ENCODE results near the gene PTPRN2. TPM values are rescaled to one million over a fixed set of nuclear protein-coding genes. Genes with fewer than 3 reads are reported as not detected.

Gene PTPRN2
- total and polyA plus RNA-seq, 8 donors, result 4.9 to 136 (median 46.8) TPM

DNA sequence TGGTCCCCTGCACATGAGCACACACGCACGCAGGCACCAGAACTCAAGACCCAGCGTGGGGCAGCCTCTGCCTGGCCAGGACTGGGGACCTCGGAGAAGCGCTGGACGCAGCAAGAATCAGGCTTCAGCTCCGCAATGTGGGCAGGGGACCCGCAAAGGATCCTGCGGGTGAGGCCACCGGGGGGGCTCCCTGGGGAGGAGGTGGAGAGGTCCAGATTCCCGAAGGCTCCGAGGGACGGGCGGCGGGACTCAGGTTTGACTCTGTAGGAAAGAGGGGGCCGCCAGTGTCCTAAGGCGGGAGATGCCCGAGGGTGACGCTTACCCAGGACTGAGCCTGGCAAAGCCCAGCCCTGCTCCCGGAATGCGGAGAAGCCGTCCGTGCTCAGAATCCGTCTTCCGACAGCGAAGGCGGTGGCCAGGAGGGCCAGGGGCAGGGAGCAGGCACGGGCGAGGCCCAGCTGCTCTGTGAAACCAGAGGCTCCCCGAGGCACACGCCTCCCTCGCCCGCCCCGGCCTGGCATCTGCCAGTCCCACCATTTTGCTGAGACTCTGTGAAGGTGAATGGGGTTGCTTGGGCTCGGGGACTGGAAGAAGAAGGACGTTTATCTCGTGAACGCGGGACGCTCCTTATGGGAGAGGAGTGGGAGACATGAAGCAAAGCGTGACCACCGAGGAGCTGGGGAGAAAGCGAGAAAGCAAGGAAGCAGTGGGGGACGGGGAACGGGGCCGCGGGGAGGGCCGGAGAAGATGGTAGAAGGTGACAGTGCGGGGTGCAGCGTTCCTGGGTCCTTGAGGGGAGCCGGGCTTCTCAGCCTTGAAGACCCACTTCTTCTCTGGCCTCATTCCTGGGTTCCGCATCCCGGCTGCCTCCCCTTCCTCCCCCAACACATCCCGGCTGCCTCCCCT is 489.2 kb downstream of the PTPRN2 start:
- TF ChIP-seq, protein P1, sequence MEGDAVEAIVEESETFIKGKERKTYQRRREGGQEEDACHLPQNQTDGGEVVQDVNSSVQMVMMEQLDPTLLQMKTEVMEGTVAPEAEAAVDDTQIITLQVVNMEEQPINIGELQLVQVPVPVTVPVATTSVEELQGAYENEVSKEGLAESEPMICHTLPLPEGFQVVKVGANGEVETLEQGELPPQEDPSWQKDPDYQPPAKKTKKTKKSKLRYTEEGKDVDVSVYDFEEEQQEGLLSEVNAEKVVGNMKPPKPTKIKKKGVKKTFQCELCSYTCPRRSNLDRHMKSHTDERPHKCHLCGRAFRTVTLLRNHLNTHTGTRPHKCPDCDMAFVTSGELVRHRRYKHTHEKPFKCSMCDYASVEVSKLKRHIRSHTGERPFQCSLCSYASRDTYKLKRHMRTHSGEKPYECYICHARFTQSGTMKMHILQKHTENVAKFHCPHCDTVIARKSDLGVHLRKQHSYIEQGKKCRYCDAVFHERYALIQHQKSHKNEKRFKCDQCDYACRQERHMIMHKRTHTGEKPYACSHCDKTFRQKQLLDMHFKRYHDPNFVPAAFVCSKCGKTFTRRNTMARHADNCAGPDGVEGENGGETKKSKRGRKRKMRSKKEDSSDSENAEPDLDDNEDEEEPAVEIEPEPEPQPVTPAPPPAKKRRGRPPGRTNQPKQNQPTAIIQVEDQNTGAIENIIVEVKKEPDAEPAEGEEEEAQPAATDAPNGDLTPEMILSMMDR (IDR thresholded peaks at IDR 0.05), result no peak
- TF ChIP-seq POLR2AphosphoS5 (IDR thresholded peaks at IDR 0.05) (no peak), EP300 (IDR thresholded peaks at IDR 0.05) (no peak), POLR2A (IDR thresholded peaks at IDR 0.05) (no peak)
- WGBS, 5 donors, result 93 to 95% (median 94%) methylated on average over 48 to 54 of the region's 54 CpGs
- DNase-seq, result peak in 1 of 2 donors; percentile 23

DNA sequence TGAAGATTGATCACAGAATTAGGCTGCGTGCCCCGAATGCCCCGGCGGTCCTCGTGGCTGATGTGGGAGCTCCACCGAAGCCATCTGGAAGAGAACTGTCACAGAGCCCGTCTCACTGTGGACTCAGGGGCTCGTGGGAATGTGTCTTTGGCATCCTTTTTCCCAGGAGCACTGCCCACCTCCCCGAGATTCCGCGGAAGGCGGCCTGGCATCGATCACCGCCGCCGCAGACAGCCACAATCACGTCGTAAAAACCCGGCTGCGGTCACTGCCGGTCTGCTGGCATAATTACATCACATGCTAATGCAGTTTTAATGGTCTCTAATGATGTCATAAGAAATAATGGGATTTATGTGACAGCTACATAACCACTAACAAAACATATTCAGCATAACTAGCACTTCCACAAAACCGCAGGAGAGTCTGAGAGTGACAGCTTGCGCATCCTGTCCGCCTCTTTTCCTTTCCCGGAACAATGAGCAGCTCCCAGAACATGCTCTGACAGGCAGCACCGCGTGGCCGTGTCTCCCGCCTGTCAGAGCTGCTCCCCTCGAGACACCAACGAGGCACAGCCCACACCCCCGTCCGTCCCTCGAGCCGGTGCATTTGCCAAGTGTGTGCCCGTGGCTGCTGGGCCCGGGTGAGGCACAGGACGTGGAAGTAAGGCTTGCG is 490.0 kb downstream of the PTPRN2 start:
- WGBS, 5 donors, result 81 to 91% (median 88%) methylated on average over 37 to 39 of the region's 39 CpGs
- DNase-seq, result peak in 1 of 2 donors; percentile 14
- Histone ChIP-seq H3K27ac (no peak overlapping the region), H3K27me3 (no peaks in the 10 kb centered on the region), H3K9me3 (peaks cover 0 to 7% (median 4%) of the 10 kb centered on the region in 4 donors), H3K4me3 (no peak overlapping the region), H3K4me1 (no peaks in the 10 kb centered on the region), H3K36me3 (peaks cover 0 to under 1% (median under 1%) of the 10 kb centered on the region in 4 donors)
- no peak for TF ChIP-seq POLR2AphosphoS5 (IDR thresholded peaks at IDR 0.05)
- no peak for TF ChIP-seq POLR2A (IDR thresholded peaks at IDR 0.05)
- TF ChIP-seq EP300 (IDR thresholded peaks at IDR 0.05), result no peak
- TF ChIP-seq, protein P1 (IDR thresholded peaks at IDR 0.05), result no peak
- intact Hi-C loops (cut with DNase I; ENCODE audit: low total_unique reads), result no loop called here

More for the DNA sequence above, 489.2 kb downstream of the PTPRN2 start:
- Histone ChIP-seq H3K27me3 (no peaks in the 10 kb centered on the region), H3K4me1 (no peaks in the 10 kb centered on the region), H3K27ac (no peak overlapping the region), H3K9me3 (peaks cover 0 to 7% (median 4%) of the 10 kb centered on the region in 4 donors), H3K36me3 (peaks cover 0 to 6% (median 2%) of the 10 kb centered on the region in 4 donors), H3K4me3 (no peak overlapping the region)
- intact Hi-C loops (cut with DNase I; ENCODE audit: low total_unique reads), result no loop called here

GRCh38 chr7:158097106-158097452 is 490.5 kb downstream of the PTPRN2 start:
- H3K27ac ChIP-seq, result no peak overlapping the region
- TF ChIP-seq POLR2A (IDR thresholded peaks at IDR 0.05) (no peak), EP300 (IDR thresholded peaks at IDR 0.05) (no peak), POLR2AphosphoS5 (IDR thresholded peaks at IDR 0.05) (no peak)
- intact Hi-C loops (cut with DNase I; ENCODE audit: low total_unique reads), result no loop called here
- H3K9me3 ChIP-seq, result peaks cover 0 to 5% (median 4%) of the 10 kb centered on the region in 4 donors
- H3K27me3 ChIP-seq, result no peaks in the 10 kb centered on the region
- no peaks in the 10 kb centered on the region for H3K4me1 ChIP-seq
- H3K4me3 ChIP-seq, result no peak overlapping the region
- WGBS, 5 donors, result 81 to 90% (median 84%) methylated on average over 9 to 10 of the region's 10 CpGs
- H3K36me3 ChIP-seq, result no peaks in the 10 kb centered on the region
- no peak for DNase-seq

- Histone ChIP-seq H3K27ac (no peak overlapping the region), H3K9me3 (peaks cover 0 to under 1% (median under 1%) of the 10 kb centered on the region in 4 donors), H3K36me3 (no peaks in the 10 kb centered on the region), H3K27me3 (no peaks in the 10 kb centered on the region), H3K4me1 (no peaks in the 10 kb centered on the region), H3K4me3 (no peak overlapping the region)
- 74 to 82% (median 80%) methylated on average over 8 of the region's 8 CpGs for WGBS, 5 donors
- TF ChIP-seq POLR2AphosphoS5 (IDR thresholded peaks at IDR 0.05) (no peak), EP300 (IDR thresholded peaks at IDR 0.05) (no peak), POLR2A (IDR thresholded peaks at IDR 0.05) (no peak)
- TF ChIP-seq, protein P1 (IDR thresholded peaks at IDR 0.05), result no peak
- peak in 1 of 2 donors; percentile 20 for DNase-seq
- intact Hi-C loops (cut with DNase I; ENCODE audit: low total_unique reads), result no loop called here
Observed at GRCh38 chr7:158096582-158096981, 491.0 kb downstream of the PTPRN2 start.
